Heart right ventricle (tissue), 16 donors: ENCODE results near the gene SVOPL. TPM values are rescaled to one million over a fixed set of nuclear protein-coding genes. Genes with fewer than 3 reads are reported as not detected.

ENCODE experiments used
- ATAC-seq, 8 donors: fragments of 200-7000 bp; cut with Tn5 transposase; one replicate each; pipeline ENCODE4 v1.9.1; 2020; ENCODE audit warnings: mild to moderate bottlenecking in 8 of 8, moderate library complexity in 8 of 8, moderate number of reproducible peaks in 1 of 8
- DNase-seq, 2 donors: peaks; one replicate each; pipeline ENCODE4 v3.0.0-alpha.2; 2020
- H3K27ac ChIP-seq, 10 donors: fragments of 200-600 bp; sonication (generic) in 2 of 10; one replicate each; pipeline versions ENCODE4 v1.5.0 to v1.8.0; 2020 to 2022; ENCODE audit warnings: mild to moderate bottlenecking in 3 of 10
- H3K27me3 ChIP-seq, 7 donors: fragments of 200-600 bp; one replicate each; pipeline ENCODE4 v1.8.0; 2021 to 2022; ENCODE audit warnings: mild to moderate bottlenecking in 2 of 7
- H3K36me3 ChIP-seq, 9 donors: fragments of 200-600 bp; sonication (generic) in 1 of 9; one replicate each; pipeline versions ENCODE4 v1.5.0 to v1.8.0; 2020 to 2022; ENCODE audit warnings: mild to moderate bottlenecking in 2 of 9
- H3K4me1 ChIP-seq, 9 donors: fragments of 200-600 bp; sonication (generic) in 1 of 9; one replicate each; pipeline versions ENCODE4 v1.5.0 to v1.8.0; 2020 to 2022; ENCODE audit warnings: mild to moderate bottlenecking in 4 of 9
- H3K4me3 ChIP-seq, 10 donors: fragments of 200-600 bp; sonication (generic) in 2 of 10; one replicate each; pipeline versions ENCODE4 v1.5.0 to v1.8.0; 2020 to 2022; ENCODE audit warnings: mild to moderate bottlenecking in 7 of 10, moderate library complexity in 2 of 10
- H3K9me3 ChIP-seq, 11 donors: fragments of 200-600 bp in 10 of 11; sonication (generic) in 2 of 11; one replicate each; pipeline versions ENCODE4 v1.5.0 to v1.8.0; 2013 to 2022; ENCODE audit warnings: mild to moderate bottlenecking in 2 of 11, control low read depth in 1 of 11, moderate library complexity in 1 of 11
- WGBS, 2 donors: extraction: QIAGEN DNeasy Blood & Tissue Kit; methylation state at CpG; one replicate each; pipeline ENCODE4 v1.1.7; 2013; ENCODE audit warnings: inconsistent platforms in 1 of 2; 5-methylcytosine and 5-hydroxymethylcytosine counted together
- intact Hi-C, 10 donors: fragments of 100-400 bp; cut with DNase I; formaldehyde crosslinking; loops; one replicate each; pipeline versions ENCODE4 v1.11.1 to v1.14.2; 2022
- polyA plus RNA-seq, 2 donors: library from polyadenylated mRNA; stranded (reverse); fragments of 200-250 nt; gene quantifications; one replicate each; pipeline ENCODE4 v1.2.3, GENCODE V29; 2013
- total RNA-seq, 10 donors: library from RNA; stranded (reverse); fragmentation: NEBNext Ultra II Directional in 3 of 10; extraction: Animal tissue kit (Norgen Biotek cat#: 25700) in 3 of 10; gene quantifications; one replicate each; pipeline versions ENCODE4 v1.2.1 to v1.2.4, GENCODE V29; 2021 to 2023
- TF ChIP-seq, protein P1 (sequence below), 9 donors: fragments of 200-600 bp; sonication (generic) in 2 of 9; IDR thresholded peaks; one replicate each; pipeline versions ENCODE4 v1.5.0 to v1.8.0; 2021 to 2022; ENCODE audit warnings: antibody characterized with exemption in 9 of 9, mild to moderate bottlenecking in 5 of 9, moderate library complexity in 1 of 9
- donor health status: Arrhythmogenic right ventricular cardiomyopathy.
- donor health status: ischemic (EF 13 %, LVEDD 7.1; RV severe dilation, severe dysfunction).
- donor health status: healthy with polysubstance abuse.
- donor health status: DM: no; HTN: yes; CAD: no.
- donor health status: DM: no; HTN: no; CAD: no.
- donor health status: ischemic (EF 25% LVEDD 6.9; RV normal size, moderate dysfunction).
- donor health status: ischemic (EF 25% LVEDD 5.7; RV mildly dilated, moderate dysfunction).
- donor health status: healthy.
- donor health status: DM: yes; HTN: yes; CAD: no.
- donor health status: Ischemic cardiomyopathy.
- donor health status: ischemic (EF 35%, LVEDD 5.7; RV mildly dilated, moderate dysfunction).
- donor health status: nonischemic (EF 11% LVEDD 7.7; RV severe dilation, severe dysfunction).
- donor health status: DM: yes; HTN: yes; CAD: no.
- donor health status: PGD.
- donor health status: ischemic (EF 29% LVEDD 5.4; RV normal size, mild dysfunction).
- donor health status: nonischemic (EF 23%, LVEDD 6.1; RV moderate dilation, normal function).

The SVOPL gene
- total and polyA plus RNA-seq, 12 donors: not detected

DNA sequence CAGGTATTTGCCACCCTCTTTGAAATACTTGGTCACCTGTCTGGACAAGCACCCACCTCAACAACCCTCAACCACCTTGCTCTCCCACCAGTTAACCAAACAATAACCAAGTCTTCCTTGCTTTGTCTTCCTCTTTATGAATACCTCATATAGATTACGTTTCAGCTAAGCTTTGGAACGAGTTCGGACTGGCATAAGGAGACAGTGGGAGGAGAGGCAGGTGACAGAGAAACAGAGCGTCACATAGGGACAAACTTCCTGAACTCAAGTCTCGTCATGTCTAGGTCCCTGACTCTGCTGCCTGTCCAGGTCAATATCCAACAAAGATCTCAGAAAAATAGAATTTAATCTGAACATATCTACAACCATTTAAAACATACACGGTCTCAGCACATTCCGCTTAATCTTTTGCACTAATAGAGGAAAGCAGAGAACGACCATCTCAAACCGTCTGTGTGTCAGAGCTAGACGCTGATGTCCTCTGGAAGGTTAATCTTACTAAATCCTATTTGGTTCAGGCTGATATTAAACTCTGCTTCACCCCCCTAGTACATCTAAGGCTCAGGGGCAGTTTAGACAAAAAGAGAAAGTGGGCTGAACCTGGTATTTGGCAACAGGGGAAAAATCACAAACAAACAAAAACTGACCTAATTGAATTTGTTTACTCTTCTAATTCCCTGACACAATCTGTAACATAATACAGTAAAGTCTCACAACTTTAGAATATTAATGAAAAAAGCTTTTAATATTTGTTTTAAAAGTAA is 26.4 kb upstream of the SVOPL start:
- WGBS, 2 donors: 80% methylated on average over 10 of the region's 10 CpGs
- Histone ChIP-seq H3K9me3 (no peaks in the 10 kb centered on the region), H3K4me1 (no peaks in the 10 kb centered on the region), H3K27ac (no peak overlapping the region), H3K36me3 (no peaks in the 10 kb centered on the region), H3K4me3 (no peak overlapping the region), H3K27me3 (no peaks in the 10 kb centered on the region)
- ATAC-seq: no peak
- DNase-seq: no peak
- TF ChIP-seq, protein P1, sequence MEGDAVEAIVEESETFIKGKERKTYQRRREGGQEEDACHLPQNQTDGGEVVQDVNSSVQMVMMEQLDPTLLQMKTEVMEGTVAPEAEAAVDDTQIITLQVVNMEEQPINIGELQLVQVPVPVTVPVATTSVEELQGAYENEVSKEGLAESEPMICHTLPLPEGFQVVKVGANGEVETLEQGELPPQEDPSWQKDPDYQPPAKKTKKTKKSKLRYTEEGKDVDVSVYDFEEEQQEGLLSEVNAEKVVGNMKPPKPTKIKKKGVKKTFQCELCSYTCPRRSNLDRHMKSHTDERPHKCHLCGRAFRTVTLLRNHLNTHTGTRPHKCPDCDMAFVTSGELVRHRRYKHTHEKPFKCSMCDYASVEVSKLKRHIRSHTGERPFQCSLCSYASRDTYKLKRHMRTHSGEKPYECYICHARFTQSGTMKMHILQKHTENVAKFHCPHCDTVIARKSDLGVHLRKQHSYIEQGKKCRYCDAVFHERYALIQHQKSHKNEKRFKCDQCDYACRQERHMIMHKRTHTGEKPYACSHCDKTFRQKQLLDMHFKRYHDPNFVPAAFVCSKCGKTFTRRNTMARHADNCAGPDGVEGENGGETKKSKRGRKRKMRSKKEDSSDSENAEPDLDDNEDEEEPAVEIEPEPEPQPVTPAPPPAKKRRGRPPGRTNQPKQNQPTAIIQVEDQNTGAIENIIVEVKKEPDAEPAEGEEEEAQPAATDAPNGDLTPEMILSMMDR (IDR thresholded peaks at IDR 0.05): no peak
- intact Hi-C loops: no loop called here

DNA sequence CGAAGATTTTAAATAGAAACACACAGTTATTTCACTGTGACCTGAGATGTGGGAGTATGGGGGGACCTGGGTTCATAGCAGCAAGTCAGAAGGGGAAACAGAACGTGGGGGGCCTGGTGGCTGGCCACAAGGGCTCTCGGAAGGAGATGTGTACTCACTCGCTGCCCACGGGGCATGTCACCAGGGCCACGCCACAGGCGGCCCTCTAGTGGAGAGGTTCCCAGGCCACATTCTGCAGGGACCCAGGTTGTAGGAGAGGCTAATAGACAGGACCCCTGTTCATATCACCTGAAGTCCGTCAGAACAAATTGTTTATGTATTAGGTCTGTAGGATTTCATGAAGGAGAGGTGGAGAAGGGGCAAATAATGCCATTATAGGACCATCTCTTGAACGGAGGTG is 25.1 kb upstream of the SVOPL start:
- TF ChIP-seq, protein P1 (IDR thresholded peaks at IDR 0.05): no peak
- H3K36me3 ChIP-seq: no peaks in the 10 kb centered on the region
- H3K4me1 ChIP-seq: no peaks in the 10 kb centered on the region
- H3K9me3 ChIP-seq: no peaks in the 10 kb centered on the region
- intact Hi-C loops: no loop called here
- H3K27me3 ChIP-seq: no peaks in the 10 kb centered on the region
- DNase-seq: no peak
- no peak for ATAC-seq
- H3K27ac ChIP-seq: no peak overlapping the region
- no peak overlapping the region for H3K4me3 ChIP-seq
- WGBS, 2 donors: 77 to 80% methylated on average over 9 of the region's 9 CpGs

DNA sequence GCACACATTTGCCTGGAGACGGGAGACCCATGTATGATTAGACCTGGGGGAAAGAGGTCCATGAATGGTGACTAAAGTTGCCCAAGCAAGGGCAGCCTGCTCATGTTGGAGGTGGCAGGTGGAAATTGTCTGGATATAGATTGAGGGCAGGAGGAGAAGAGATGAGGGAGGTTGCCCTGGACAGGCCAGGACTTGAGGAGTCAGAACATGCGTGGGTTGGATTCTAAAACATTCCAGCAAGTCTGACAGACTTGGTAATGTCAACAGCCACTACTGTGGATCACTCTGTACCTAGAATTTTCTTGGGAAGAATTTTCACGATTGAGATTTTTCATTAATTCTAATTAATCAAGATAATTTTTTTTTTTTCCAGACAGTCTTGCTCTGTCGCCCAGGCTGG is 19.1 kb upstream of the SVOPL start:
- intact Hi-C loops: no loop called here
- no peaks in the 10 kb centered on the region for H3K9me3 ChIP-seq
- ATAC-seq (no peak), DNase-seq (no peak)
- TF ChIP-seq, protein P1 (IDR thresholded peaks at IDR 0.05): no peak
- H3K4me1 ChIP-seq: no peaks in the 10 kb centered on the region
- no peaks in the 10 kb centered on the region for H3K27me3 ChIP-seq
- no peaks in the 10 kb centered on the region for H3K36me3 ChIP-seq
- no peak overlapping the region for H3K27ac ChIP-seq
- no peak overlapping the region for H3K4me3 ChIP-seq
- WGBS, 2 donors: 67 to 87% methylated on average over 4 of the region's 4 CpGs

DNA sequence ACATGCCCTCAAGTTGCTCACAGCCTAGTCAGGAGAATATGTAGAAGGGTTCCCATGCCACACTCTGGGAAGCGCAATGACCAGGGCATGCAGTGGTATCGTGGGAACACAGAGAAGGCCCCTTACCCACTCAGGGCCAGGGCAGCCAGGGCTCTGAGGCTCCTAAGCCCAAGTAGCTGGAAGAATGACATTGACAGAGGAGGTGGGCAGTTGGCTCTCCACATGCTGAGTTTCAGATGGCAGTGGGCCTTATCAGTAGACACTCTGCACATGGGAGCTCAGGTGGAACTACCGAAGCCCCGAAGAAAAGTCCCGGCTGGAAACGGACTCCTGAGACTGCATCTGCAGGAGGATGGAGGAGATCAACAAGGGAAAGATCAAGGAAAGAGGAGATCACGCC is 15.7 kb upstream of the SVOPL start:
- ATAC-seq (no peak), DNase-seq (no peak)
- H3K9me3 ChIP-seq: no peaks in the 10 kb centered on the region
- no peak overlapping the region for H3K27ac ChIP-seq
- no peaks in the 10 kb centered on the region for H3K4me1 ChIP-seq
- TF ChIP-seq, protein P1 (IDR thresholded peaks at IDR 0.05): no peak
- H3K27me3 ChIP-seq: peaks cover 0 to 7% (median 0%) of the 10 kb centered on the region in 7 donors
- no peak overlapping the region for H3K4me3 ChIP-seq
- 96 to 98% methylated on average over 7 of the region's 7 CpGs for WGBS, 2 donors
- intact Hi-C loops: no loop called here
- H3K36me3 ChIP-seq: no peaks in the 10 kb centered on the region
